Stimulated activated CD8-positive, alpha-beta memory T cell treated with anti-CD3 and anti-CD28 coated beads, Interleukin-7, amount 100 ng/mL, for 24 hours (primary cell): ENCODE results near the gene PNLIPRP3.

Experiments used
- DNase-seq: peaks from one replicate; pipeline ENCODE4 v3.0.0-alpha.2; 2020; ENCODE audit warnings: low read depth

The PNLIPRP3 gene

DNA sequence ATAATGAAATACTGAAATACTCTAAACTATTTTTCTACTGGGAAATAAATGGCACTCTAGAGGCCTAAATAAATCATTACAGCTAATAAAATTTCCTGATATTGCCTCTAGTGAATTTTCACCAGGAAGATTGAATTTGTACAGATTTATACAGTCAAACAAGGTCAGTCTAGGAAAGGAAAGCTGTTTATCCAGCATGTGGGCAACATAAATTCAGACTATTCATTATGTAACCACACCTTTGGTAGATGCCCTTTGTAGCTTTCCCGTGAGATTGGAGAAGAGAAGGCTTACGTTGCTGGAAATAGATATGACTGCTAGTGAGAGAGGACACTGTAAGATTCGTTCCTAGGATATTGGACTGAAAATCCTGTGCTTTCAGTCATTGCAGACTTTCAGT lies 82.9 kb downstream of the PNLIPRP3 start:
- no peak for DNase-seq

GRCh38 chr10:116511365-116511764 lies 83.7 kb downstream of the PNLIPRP3 start:
- no peak for DNase-seq

DNA sequence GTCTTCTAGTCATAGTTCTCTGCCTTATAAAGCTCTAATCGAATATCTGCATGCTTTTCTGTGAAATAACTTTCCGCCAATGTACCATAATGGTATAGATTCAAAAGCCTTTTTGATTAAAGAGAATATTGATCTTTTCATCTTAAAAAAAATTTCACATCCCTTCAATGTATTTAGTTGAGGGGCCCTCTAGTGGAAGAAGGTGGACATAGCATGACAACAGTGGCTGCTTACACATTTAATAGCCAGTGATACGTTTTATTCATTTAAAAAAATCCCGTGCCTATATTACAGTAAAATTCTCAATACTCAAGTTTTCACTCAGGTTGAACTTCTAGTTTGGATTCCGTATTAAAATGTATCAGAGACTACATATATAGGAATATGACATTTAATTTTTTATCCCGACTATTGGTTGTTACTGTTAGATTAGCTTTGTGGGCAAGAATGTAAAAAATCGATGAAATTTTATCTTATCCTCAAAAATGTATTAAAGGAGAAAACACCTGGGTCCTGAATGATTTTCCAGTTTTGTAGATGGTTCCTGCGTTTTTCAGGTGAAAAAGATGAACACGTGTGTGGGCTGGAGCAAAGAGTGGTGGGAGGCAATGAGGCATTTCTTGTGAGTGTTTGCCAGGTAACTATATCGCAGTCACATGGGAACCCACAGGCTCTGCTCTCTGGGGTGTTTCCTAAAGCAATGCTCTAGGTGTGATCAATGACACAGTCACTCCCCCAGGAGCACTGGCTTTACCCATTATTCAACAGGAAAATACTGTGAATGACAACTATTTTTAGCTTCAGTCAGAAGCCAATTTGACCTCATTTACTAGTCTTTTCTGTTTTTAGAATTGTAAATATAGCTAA lies 94.0 kb downstream of the PNLIPRP3 start:
- DNase-seq, result no peak

GRCh38 chr10:116522803-116523381 lies 95.2 kb downstream of the PNLIPRP3 start:
- no peak for DNase-seq

DNA sequence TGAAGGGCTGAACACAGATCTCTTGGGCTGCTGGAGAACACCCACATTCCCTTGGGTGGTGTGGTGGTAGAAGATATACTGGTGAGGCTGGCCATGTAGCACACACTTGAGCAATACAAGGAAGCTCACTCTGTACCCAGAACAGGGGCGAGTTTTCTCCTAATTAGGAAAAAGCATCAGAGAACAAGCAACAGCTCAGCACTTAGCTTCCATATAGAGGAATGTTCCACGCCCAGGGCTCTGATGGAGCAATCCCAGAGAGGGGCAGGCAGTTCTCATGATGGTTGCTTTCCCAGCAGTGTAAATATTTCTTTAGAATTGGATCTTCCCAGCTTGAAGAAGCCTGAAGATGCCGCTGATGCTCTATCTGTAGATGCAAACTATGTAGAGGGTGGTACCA lies 97.1 kb downstream of the PNLIPRP3 start:
- no peak for DNase-seq

- DNase-seq, result no peak
Measured at GRCh38 chr10:116526219-116526618, 98.6 kb downstream of the PNLIPRP3 start.
